KOPT-K1 (cell line): ENCODE measurements around the gene PRR5.
"Not testable (repeated sequence)": the region's sequence is repeated elsewhere in the genome, so short reads cannot be mapped to it uniquely, and the experiment has no call there.

Experiments
- H3K27ac ChIP-seq: fragments of 200-600 bp; sonication (generic); 2 replicates; pipeline ENCODE4 v1.5.1; 2016; ENCODE audit warnings: antibody characterized with exemption, mild to moderate bottlenecking, low read depth, low read length; ENCODE audit not compliant: poor library complexity, severe bottlenecking
- H3K36me3 ChIP-seq: fragments of 200-600 bp; sonication (generic); 2 replicates; pipeline ENCODE4 v1.5.1; 2017; ENCODE audit warnings: antibody characterized with exemption, mild to moderate bottlenecking, low read length, moderate library complexity; ENCODE audit not compliant: insufficient read depth
- H3K9me3 ChIP-seq: fragments of 200-600 bp; sonication (generic); 2 replicates; pipeline ENCODE4 v1.5.1; 2017; ENCODE audit warnings: antibody characterized with exemption, low read length, mild to moderate bottlenecking; ENCODE audit not compliant: insufficient read depth, poor library complexity, severe bottlenecking

Gene PRR5

GRCh38 chr22:44738347-44738715 lies 36.3 kb downstream of the PRR5 start:
- H3K36me3 ChIP-seq = no peaks in the 10 kb centered on the region
- no peak overlapping the region for H3K27ac ChIP-seq
- no peaks in the 10 kb centered on the region for H3K9me3 ChIP-seq

GRCh38 chr22:44739024-44739423 lies 37.0 kb downstream of the PRR5 start:
- Histone ChIP-seq H3K9me3 (no peaks in the 10 kb centered on the region), H3K27ac (no peak overlapping the region), H3K36me3 (no peaks in the 10 kb centered on the region)

GRCh38 chr22:44739666-44740065 lies 37.7 kb downstream of the PRR5 start:
- not testable (repeated sequence) for H3K36me3 ChIP-seq, H3K27ac ChIP-seq, H3K9me3 ChIP-seq

GRCh38 chr22:44740307-44740706 lies 38.3 kb downstream of the PRR5 start:
- H3K9me3 ChIP-seq = no peaks in the 10 kb centered on the region
- H3K36me3 ChIP-seq = no peaks in the 10 kb centered on the region
- H3K27ac ChIP-seq = no peak overlapping the region

GRCh38 chr22:44741929-44742328 lies 39.9 kb downstream of the PRR5 start:
- H3K27ac ChIP-seq = no peak overlapping the region
- no peaks in the 10 kb centered on the region for H3K36me3 ChIP-seq
- no peaks in the 10 kb centered on the region for H3K9me3 ChIP-seq

GRCh38 chr22:44743247-44743646 lies 41.2 kb downstream of the PRR5 start:
- no peaks in the 10 kb centered on the region for H3K9me3 ChIP-seq
- no peaks in the 10 kb centered on the region for H3K36me3 ChIP-seq
- H3K27ac ChIP-seq = no peak overlapping the region

- Histone ChIP-seq H3K36me3 (no peaks in the 10 kb centered on the region), H3K9me3 (no peaks in the 10 kb centered on the region), H3K27ac (no peak overlapping the region)
Observed at GRCh38 chr22:44743804-44744211, 41.8 kb downstream of the PRR5 start.

GRCh38 chr22:44745853-44746789 lies 44.1 kb downstream of the PRR5 start:
- Histone ChIP-seq H3K9me3 (no peaks in the 10 kb centered on the region), H3K36me3 (no peaks in the 10 kb centered on the region), H3K27ac (no peak overlapping the region)

GRCh38 chr22:44747784-44748127 lies 45.8 kb downstream of the PRR5 start:
- not testable (repeated sequence) for H3K9me3 ChIP-seq, H3K36me3 ChIP-seq, H3K27ac ChIP-seq

GRCh38 chr22:44748524-44748923 lies 46.5 kb downstream of the PRR5 start:
- Histone ChIP-seq H3K9me3 (no peaks in the 10 kb centered on the region), H3K36me3 (no peaks in the 10 kb centered on the region), H3K27ac (no peak overlapping the region)

- H3K36me3 ChIP-seq = no peaks in the 10 kb centered on the region
- no peak overlapping the region for H3K27ac ChIP-seq
- no peaks in the 10 kb centered on the region for H3K9me3 ChIP-seq
Observed at GRCh38 chr22:44750481-44750880, 48.5 kb downstream of the PRR5 start.

- Histone ChIP-seq H3K36me3 (no peaks in the 10 kb centered on the region), H3K9me3 (no peaks in the 10 kb centered on the region), H3K27ac (no peak within 1 kb of the TSS)
Observed at GRCh38 chr22:44752285-44753188, 50.5 kb downstream of the PRR5 start, which contains the start of gene ARHGAP8. TSS of gene ARHGAP8 (plus strand) at chr22:44752575. CDS start at chr22:44786528, 33,953 bp downstream.

- Histone ChIP-seq H3K9me3 (no peaks in the 10 kb centered on the region), H3K36me3 (no peaks in the 10 kb centered on the region), H3K27ac (no peak overlapping the region)
Observed at GRCh38 chr22:44753189-44754042, 51.4 kb downstream of the PRR5 start.

- Histone ChIP-seq H3K36me3 (no peaks in the 10 kb centered on the region), H3K9me3 (no peaks in the 10 kb centered on the region), H3K27ac (no peak overlapping the region)
Observed at GRCh38 chr22:44754998-44755397, 53.0 kb downstream of the PRR5 start.

- Histone ChIP-seq H3K27ac (no peak overlapping the region), H3K9me3 (no peaks in the 10 kb centered on the region)
Observed at GRCh38 chr22:44755417-44755816, 53.4 kb downstream of the PRR5 start.

More at GRCh38 chr22:44755417-44755816, 53.4 kb downstream of the PRR5 start:
- no peaks in the 10 kb centered on the region for H3K36me3 ChIP-seq
